Tibial nerve (tissue), 4 donors: ENCODE measurements around the gene MYO1B. TPM values are rescaled to one million over a fixed set of nuclear protein-coding genes. Genes with fewer than 3 reads are reported as not detected.

Source experiments
- DNase-seq, 2 donors: peaks; one replicate each; pipeline ENCODE4 v3.0.0-alpha.2; 2019; ENCODE audit warnings: low spot score in 2 of 2
- H3K27ac ChIP-seq, 4 donors: fragments of 200-600 bp; sonication (generic) in 3 of 4; one replicate each; pipeline ENCODE4 v1.5.1; 2017 to 2019; ENCODE audit warnings: mild to moderate bottlenecking in 1 of 4
- H3K27me3 ChIP-seq, 2 donors: fragments of 200-600 bp; sonication (generic) in 1 of 2; one replicate each; pipeline versions ENCODE4 v1.5.1 to v1.6.0; 2017 to 2019
- H3K36me3 ChIP-seq, 3 donors: fragments of 200-600 bp; sonication (generic); one replicate each; pipeline ENCODE4 v1.5.1; 2018 to 2019
- H3K4me1 ChIP-seq, 4 donors: fragments of 200-600 bp; sonication (generic) in 3 of 4; one replicate each; pipeline ENCODE4 v1.5.1; 2017 to 2019
- H3K4me3 ChIP-seq, 4 donors: fragments of 200-600 bp; sonication (generic) in 3 of 4; one replicate each; pipeline ENCODE4 v1.5.1; 2017 to 2019; ENCODE audit warnings: mild to moderate bottlenecking in 1 of 4, moderate library complexity in 1 of 4
- H3K9me3 ChIP-seq, 4 donors: fragments of 200-600 bp; sonication (generic) in 3 of 4; one replicate each; pipeline ENCODE4 v1.5.1; 2017 to 2019
- CTCF ChIP-seq, 5 experiments: fragments of 200-600 bp in 3 of 5; fragments of 450-650 bp in 2 of 5; sonication (generic) in 3 of 5; IDR thresholded peaks; one replicate each; pipeline ENCODE4 v1.5.1; 2016 to 2019; ENCODE audit warnings: antibody characterized with exemption in 5 of 5, mild to moderate bottlenecking in 3 of 5, moderate library complexity in 2 of 5
- EP300 ChIP-seq, 2 donors: sonication (generic); formaldehyde crosslinking; IDR thresholded peaks; one replicate each; pipeline ENCODE4 v1.6.1; 2017; ENCODE audit warnings: antibody characterized with exemption in 2 of 2, mild to moderate bottlenecking in 1 of 2
- POLR2A ChIP-seq, 2 donors: fragments of 450-650 bp; IDR thresholded peaks; one replicate each; pipeline ENCODE4 v1.6.1; 2017; ENCODE audit warnings: antibody characterized with exemption in 2 of 2, mild to moderate bottlenecking in 2 of 2, moderate library complexity in 2 of 2
- WGBS, 2 donors: methylation state at CpG; one replicate each; pipeline ENCODE4 v1.1.5; 2018; 5-methylcytosine and 5-hydroxymethylcytosine counted together
- total RNA-seq, 4 donors: library from RNA; depleted of rRNA; stranded (reverse); fragments of >200 nt; gene quantifications; one replicate each; pipeline ENCODE4 v1.1.0, GENCODE V29; 2016

MYO1B gene
- total RNA-seq, 4 donors from 2014 or later: 27.9 to 44.4 (median 36.8) TPM

GRCh38 chr2:191253476-191253875, 8.3 kb downstream of the MYO1B start:
- Histone ChIP-seq H3K9me3 (no peaks in the 10 kb centered on the region), H3K4me3 (no peak overlapping the region), H3K27ac (no peak overlapping the region), H3K4me1 (peaks cover 0 to 3% (median 0%) of the 10 kb centered on the region in 4 donors), H3K36me3 (no peaks in the 10 kb centered on the region), H3K27me3 (no peaks in the 10 kb centered on the region)
- WGBS, 2 donors: 94 to 95% methylated on average over 2 of the region's 2 CpGs
- DNase-seq: no peak
- TF ChIP-seq POLR2A (IDR thresholded peaks at IDR 0.05) (no peak), CTCF (IDR thresholded peaks at IDR 0.05) (no peak), EP300 (IDR thresholded peaks at IDR 0.05) (no peak)

DNA sequence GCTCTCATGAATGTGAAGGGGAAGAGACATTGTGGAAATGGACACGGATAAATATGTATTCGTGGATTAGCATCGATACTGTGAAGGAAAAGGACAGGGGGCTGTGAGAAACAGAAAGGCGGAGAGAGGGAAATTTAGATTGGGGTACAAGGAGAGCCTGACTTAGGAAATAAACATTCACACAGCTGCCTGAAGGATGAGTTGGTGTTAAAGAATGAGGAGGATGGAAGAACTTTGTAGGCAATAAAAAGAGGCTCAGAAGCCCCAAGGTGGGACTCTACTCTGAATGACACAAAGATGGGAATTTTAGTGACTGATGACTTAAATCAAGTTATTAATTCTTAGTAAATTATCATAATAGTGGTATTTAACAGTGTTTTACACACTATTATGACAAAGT, 10.1 kb downstream of the MYO1B start:
- Histone ChIP-seq H3K9me3 (no peaks in the 10 kb centered on the region), H3K4me1 (peaks cover 0 to 3% (median 0%) of the 10 kb centered on the region in 4 donors), H3K27ac (no peak overlapping the region), H3K4me3 (no peak overlapping the region), H3K36me3 (no peaks in the 10 kb centered on the region), H3K27me3 (no peaks in the 10 kb centered on the region)
- 87 to 90% methylated on average over 4 of the region's 4 CpGs for WGBS, 2 donors
- TF ChIP-seq POLR2A (IDR thresholded peaks at IDR 0.05): no peak
- no peak for TF ChIP-seq EP300 (IDR thresholded peaks at IDR 0.05)
- no peak for TF ChIP-seq CTCF (IDR thresholded peaks at IDR 0.05)
- DNase-seq: no peak

GRCh38 chr2:191255756-191256312, 10.6 kb downstream of the MYO1B start:
- H3K9me3 ChIP-seq: no peaks in the 10 kb centered on the region
- TF ChIP-seq POLR2A (IDR thresholded peaks at IDR 0.05): no peak
- no peak for TF ChIP-seq CTCF (IDR thresholded peaks at IDR 0.05)
- TF ChIP-seq EP300 (IDR thresholded peaks at IDR 0.05): no peak
- WGBS, 2 donors: 73 to 77% methylated on average over 7 of the region's 7 CpGs
- DNase-seq: no peak
- H3K27ac ChIP-seq: no peak overlapping the region
- H3K4me1 ChIP-seq: peaks cover 0 to 3% (median 0%) of the 10 kb centered on the region in 4 donors
- H3K36me3 ChIP-seq: no peaks in the 10 kb centered on the region
- H3K4me3 ChIP-seq: no peak overlapping the region
- H3K27me3 ChIP-seq: no peaks in the 10 kb centered on the region

- DNase-seq: no peak
- WGBS, 2 donors: 90 to 93% methylated on average over 5 of the region's 5 CpGs
- Histone ChIP-seq H3K4me1 (peaks cover 0 to 3% (median 0%) of the 10 kb centered on the region in 4 donors), H3K9me3 (no peaks in the 10 kb centered on the region), H3K27me3 (no peaks in the 10 kb centered on the region), H3K27ac (no peak overlapping the region), H3K36me3 (no peaks in the 10 kb centered on the region), H3K4me3 (no peak overlapping the region)
- no peak for TF ChIP-seq POLR2A (IDR thresholded peaks at IDR 0.05)
- TF ChIP-seq EP300 (IDR thresholded peaks at IDR 0.05): no peak
- no peak for TF ChIP-seq CTCF (IDR thresholded peaks at IDR 0.05)
Observed at GRCh38 chr2:191257934-191258333, 12.7 kb downstream of the MYO1B start.

- TF ChIP-seq POLR2A (IDR thresholded peaks at IDR 0.05): no peak
- no peak for TF ChIP-seq EP300 (IDR thresholded peaks at IDR 0.05)
- no peak for TF ChIP-seq CTCF (IDR thresholded peaks at IDR 0.05)
- DNase-seq: no peak
- H3K27ac ChIP-seq: no peak overlapping the region
- H3K27me3 ChIP-seq: no peaks in the 10 kb centered on the region
- peaks cover 0 to 3% (median under 1%) of the 10 kb centered on the region in 4 donors for H3K4me1 ChIP-seq
- H3K4me3 ChIP-seq: no peak overlapping the region
- no peaks in the 10 kb centered on the region for H3K36me3 ChIP-seq
- no peaks in the 10 kb centered on the region for H3K9me3 ChIP-seq
- WGBS, 2 donors: 71 to 82% methylated on average over 3 of the region's 3 CpGs
Observed at GRCh38 chr2:191258996-191259395, 13.8 kb downstream of the MYO1B start.
